ENCODE data around the gene TMPRSS13.
"Not testable (repeated sequence)": the region's sequence is repeated elsewhere in the genome, so short reads cannot be mapped to it uniquely, and the experiment has no call there.

TMPRSS13 gene

GRCh38 chr11:117929916-117930570 is 841 bp upstream of the TMPRSS13 start:
- DNase-seq, result no peak

- no peak for DNase-seq
These were observed 608 bp downstream of the TMPRSS13 start for GRCh38 chr11:117928446-117929141.

- DNase-seq, result no peak
These were observed 1.3 kb downstream of the TMPRSS13 start for GRCh38 chr11:117927926-117928325.

GRCh38 chr11:117926166-117926565 is 3.0 kb downstream of the TMPRSS13 start:
- DNase-seq, result not testable (repeated sequence)

GRCh38 chr11:117925198-117925925 is 3.8 kb downstream of the TMPRSS13 start:
- DNase-seq, result no peak

- no peak for DNase-seq
These were observed 4.5 kb downstream of the TMPRSS13 start for GRCh38 chr11:117924631-117925170.

GRCh38 chr11:117923773-117924172 is 5.4 kb downstream of the TMPRSS13 start:
- no peak for DNase-seq

GRCh38 chr11:117923275-117923674 is 5.9 kb downstream of the TMPRSS13 start:
- no peak for DNase-seq

GRCh38 chr11:117921893-117922292 is 7.3 kb downstream of the TMPRSS13 start:
- no peak for DNase-seq

- DNase-seq, result no peak
These were observed 7.7 kb downstream of the TMPRSS13 start for GRCh38 chr11:117921456-117921855.

- no peak for DNase-seq
These were observed 9.4 kb downstream of the TMPRSS13 start for GRCh38 chr11:117919781-117920221.

- DNase-seq, result no peak
These were observed 9.9 kb downstream of the TMPRSS13 start for GRCh38 chr11:117919341-117919740.

- no peak for DNase-seq
These were observed 10.6 kb downstream of the TMPRSS13 start for GRCh38 chr11:117918366-117919255.

- DNase-seq, result no peak
These were observed 11.5 kb downstream of the TMPRSS13 start for GRCh38 chr11:117917591-117918151.

GRCh38 chr11:117916956-117917355 is 12.2 kb downstream of the TMPRSS13 start:
- no peak for DNase-seq

- DNase-seq, result no peak
These were observed 13.4 kb downstream of the TMPRSS13 start for GRCh38 chr11:117915672-117916235.

- no peak for DNase-seq
These were observed 14.1 kb downstream of the TMPRSS13 start for GRCh38 chr11:117914991-117915618.

GRCh38 chr11:117914398-117914761 is 14.8 kb downstream of the TMPRSS13 start:
- no peak for DNase-seq

- DNase-seq, result no peak
These were observed 15.3 kb downstream of the TMPRSS13 start for GRCh38 chr11:117913736-117914397.

- DNase-seq, result no peak
These were observed 16.7 kb downstream of the TMPRSS13 start for GRCh38 chr11:117912497-117912896.

GRCh38 chr11:117911694-117912093 is 17.5 kb downstream of the TMPRSS13 start:
- DNase-seq, result no peak
